Activated CD4-positive, alpha-beta T cell treated with anti-CD3 and anti-CD28 coated beads for 36 hours (primary cell): ENCODE measurements around the gene LSG1. TPM values are rescaled to one million over a fixed set of nuclear protein-coding genes. Genes with fewer than 3 reads are reported as not detected.

Source experiments
- ATAC-seq: fragments of 200-7000 bp; cut with Tn5 transposase; one replicate; pipeline ENCODE4 v1.10.0; 2021; ENCODE audit warnings: mild to moderate bottlenecking, moderate library complexity
- CTCF ChIA-PET: fragments of 350-600 bp; sonication (Branson Sonifier 250); formaldehyde crosslinking; loops from one replicate; lab custom pipeline; 2021; ENCODE audit warnings: antibody characterized with exemption; lab: Charles Lee
- POLR2A ChIA-PET: fragments of 350-600 bp; sonication (Branson Sonifier 250); formaldehyde crosslinking; loops from one replicate; lab custom pipeline; 2021; ENCODE audit warnings: antibody characterized with exemption, inconsistent platforms; lab: Charles Lee
- DNase-seq: peaks from one replicate; pipeline ENCODE4 v3.0.0-alpha.2; 2020
- H3K27ac Mint-ChIP-seq: one replicate; pipeline ENCODE4 v1.8.0; 2021; ENCODE audit warnings: mixed read lengths
- H3K27me3 Mint-ChIP-seq: one replicate; pipeline ENCODE4 v1.8.0; 2021; ENCODE audit warnings: mixed read lengths
- H3K36me3 Mint-ChIP-seq: one replicate; pipeline ENCODE4 v1.8.0; 2021; ENCODE audit warnings: low read depth, mixed read lengths
- H3K4me1 Mint-ChIP-seq: one replicate; pipeline ENCODE4 v1.8.0; 2021; ENCODE audit warnings: mixed read lengths
- H3K4me3 Mint-ChIP-seq: one replicate; pipeline ENCODE4 v1.8.0; 2021; ENCODE audit warnings: mild to moderate bottlenecking, moderate library complexity, mixed read lengths
- H3K9me3 Mint-ChIP-seq: one replicate; pipeline ENCODE4 v1.8.0; 2021; ENCODE audit warnings: low read depth, mixed read lengths
- intact Hi-C, 2 experiments: fragments of 100-400 bp; cut with DNase I in 1 of 2; cut with micrococcal nuclease in 1 of 2; formaldehyde crosslinking; loops; one replicate each; pipeline versions ENCODE4 v1.14.2 to v1.15.1; 2022 to 2024; cut with DNase I, micrococcal nuclease
- total RNA-seq, 2 experiments: library from RNA; stranded (reverse); gene quantifications; one replicate each; pipeline ENCODE4 v1.2.3, GENCODE V29; 2021

Gene LSG1
- total RNA-seq, 2 experiments from 2014 or later, result 41.4 to 43.9 TPM

- ChIA-PET POLR2A (no interaction called here), CTCF (interaction anchor here (0.7 to 10.8 kb wide), 3 partner anchors 9 to 447 kb away, joined by 3 to 156 read pairs (median 4); partner anchors contain the start of gene FAM43A)
- no peak overlapping the region for H3K27ac Mint-ChIP-seq
- H3K4me3 Mint-ChIP-seq, result no peak overlapping the region
- no peaks in the 10 kb centered on the region for H3K9me3 Mint-ChIP-seq
- peaks cover 33% of the 10 kb centered on the region for H3K4me1 Mint-ChIP-seq
- intact Hi-C loops, result no loop called here
- no peaks in the 10 kb centered on the region for H3K36me3 Mint-ChIP-seq
- ATAC-seq (no peak), DNase-seq (no peak)
- H3K27me3 Mint-ChIP-seq, result peaks cover 18% of the 10 kb centered on the region
These were observed 4.5 kb upstream of the LSG1 start for GRCh38 chr3:194676471-194676870.

- CTCF ChIA-PET, result interaction anchor here (1.3 to 10.8 kb wide), 3 partner anchors 10 to 596 kb away, joined by 5 to 156 read pairs (median 6); partner anchors contain the start of genes FAM43A and XXYLT1
- Mint-ChIP-seq H3K4me3 (peak overlapping the region; percentile 41), H3K4me1 (peaks cover 40% of the 10 kb centered on the region), H3K27ac (peak overlapping the region; percentile 76), H3K36me3 (no peaks in the 10 kb centered on the region), H3K27me3 (peaks cover 11% of the 10 kb centered on the region), H3K9me3 (no peaks in the 10 kb centered on the region)
- POLR2A ChIA-PET, result interaction anchor here (0.6 to 1.4 kb wide), 2 partner anchors 12 to 152 kb away, joined by 3 to 7 read pairs; no protein-coding TSS in a partner anchor
- no peak for DNase-seq
- intact Hi-C loops, result loop anchor here (1.0 kb wide), 3 partner anchors 10 to 454 kb away; partner anchors contain the start of gene FAM43A (in 2 of the 2)
- ATAC-seq, result peak; percentile 54
These were observed 3.7 kb upstream of the LSG1 start for GRCh38 chr3:194675680-194676079.

- ATAC-seq (peak; percentile 65), DNase-seq (peak; percentile 85)
- H3K4me1 Mint-ChIP-seq, result peaks cover 44% of the 10 kb centered on the region
- no peaks in the 10 kb centered on the region for H3K36me3 Mint-ChIP-seq
- CTCF ChIA-PET, result interaction anchor here (1.3 to 10.8 kb wide), 3 partner anchors 11 to 596 kb away, joined by 5 to 156 read pairs (median 6); partner anchors contain the start of genes FAM43A and XXYLT1
- POLR2A ChIA-PET, result interaction anchor here (0.6 to 1.4 kb wide), 2 partner anchors 12 to 151 kb away, joined by 3 to 7 read pairs; no protein-coding TSS in a partner anchor
- intact Hi-C loops, result loop anchor here (1.0 kb wide), 3 partner anchors 10 to 454 kb away; partner anchors contain the start of gene FAM43A (in 2 of the 2)
- peak overlapping the region; percentile 41 for H3K4me3 Mint-ChIP-seq
- H3K27me3 Mint-ChIP-seq, result peaks cover 11% of the 10 kb centered on the region
- H3K9me3 Mint-ChIP-seq, result no peaks in the 10 kb centered on the region
- peak overlapping the region; percentile 76 for H3K27ac Mint-ChIP-seq
These were observed 3.2 kb upstream of the LSG1 start for GRCh38 chr3:194675081-194675640.

GRCh38 chr3:194673761-194674160 is 1.8 kb upstream of the LSG1 start:
- H3K4me3 Mint-ChIP-seq, result no peak overlapping the region
- intact Hi-C loops, result loop anchor here (5.0 kb wide), 4 partner anchors 186 to 1234 kb away; partner anchors contain the start of genes ATP13A3 (in 1 of the 2), HES1 (in 1 of the 2), PPP1R2 (in 1 of the 2) and TNK2 (in 1 of the 2)
- peak overlapping the region; percentile 7 for H3K27ac Mint-ChIP-seq
- ATAC-seq, result no peak
- peaks cover 11% of the 10 kb centered on the region for H3K27me3 Mint-ChIP-seq
- no peak for DNase-seq
- POLR2A ChIA-PET, result interaction anchor here (0.6 kb wide), 1 partner anchor 39 kb away, joined by 3 read pairs; no protein-coding TSS in a partner anchor
- H3K36me3 Mint-ChIP-seq, result peaks cover 8% of the 10 kb centered on the region
- CTCF ChIA-PET, result interaction anchor here (0.7 to 10.8 kb wide), 4 partner anchors 12 to 588 kb away, joined by 3 to 156 read pairs (median 8); partner anchors contain the start of gene FAM43A
- H3K4me1 Mint-ChIP-seq, result peaks cover 52% of the 10 kb centered on the region
- H3K9me3 Mint-ChIP-seq, result no peaks in the 10 kb centered on the region

GRCh38 chr3:194672876-194673275 is 885 bp upstream of the LSG1 start:
- ChIA-PET POLR2A (interaction anchor here (0.6 to 0.8 kb wide), 3 partner anchors 7 to 38 kb away, joined by 3 to 4 read pairs (median 3); no protein-coding TSS in a partner anchor), CTCF (interaction anchor here (0.6 to 10.8 kb wide), 20 partner anchors 12 to 846 kb away, joined by 3 to 156 read pairs (median 5); partner anchors contain the start of genes FAM43A and XXYLT1)
- Mint-ChIP-seq H3K4me3 (peak overlapping the region; percentile 100), H3K36me3 (peaks cover 13% of the 10 kb centered on the region), H3K27ac (peak overlapping the region; percentile 96), H3K4me1 (peaks cover 58% of the 10 kb centered on the region), H3K9me3 (no peaks in the 10 kb centered on the region), H3K27me3 (peaks cover 10% of the 10 kb centered on the region)
- intact Hi-C loops, result loop anchor here (1.0 to 5.0 kb wide), 10 partner anchors 90 to 1234 kb away; partner anchors contain the start of genes ACAP2 (in 1 of the 2), ATP13A3 (in 1 of the 2), HES1 (in 1 of the 2) and PPP1R2 (in 1 of the 2)
- ATAC-seq, result no peak
- no peak for DNase-seq

- intact Hi-C loops, result loop anchor here (1.0 to 5.0 kb wide), 6 partner anchors 184 to 1236 kb away; partner anchors contain the start of genes ATP13A3 (in 1 of the 2), HES1 (in 1 of the 2), PPP1R2 (in 1 of the 2) and TNK2 (in 1 of the 2)
- peaks cover 20% of the 10 kb centered on the region for H3K36me3 Mint-ChIP-seq
- CTCF ChIA-PET, result interaction anchor here (0.6 to 10.8 kb wide), 35 partner anchors 11 to 871 kb away, joined by 3 to 156 read pairs (median 4); partner anchors contain the start of genes FAM43A, PPP1R2, TMEM44 and XXYLT1
These were observed 486 bp downstream of the LSG1 start for GRCh38 chr3:194671511-194671899.

GRCh38 chr3:194667363-194667762 is 4.6 kb downstream of the LSG1 start:
- DNase-seq, result no peak
- ChIA-PET POLR2A (no interaction called here), CTCF (interaction anchor here (0.6 to 10.8 kb wide), 6 partner anchors 18 to 304 kb away, joined by 3 to 156 read pairs (median 4); partner anchors contain the start of gene FAM43A)
- no peaks in the 10 kb centered on the region for H3K9me3 Mint-ChIP-seq
- H3K4me3 Mint-ChIP-seq, result no peak overlapping the region
- intact Hi-C loops, result no loop called here
- peak overlapping the region; percentile 48 for H3K27ac Mint-ChIP-seq
- no peak for ATAC-seq
- H3K27me3 Mint-ChIP-seq, result no peaks in the 10 kb centered on the region
- peaks cover 39% of the 10 kb centered on the region for H3K4me1 Mint-ChIP-seq
- peaks cover 42% of the 10 kb centered on the region for H3K36me3 Mint-ChIP-seq

More at GRCh38 chr3:194671511-194671899, 486 bp downstream of the LSG1 start:
- peak overlapping the region; percentile 100 for H3K4me3 Mint-ChIP-seq
- POLR2A ChIA-PET, result interaction anchor here (0.6 to 1.0 kb wide), 3 partner anchors 10 to 87 kb away, joined by 3 read pairs; no protein-coding TSS in a partner anchor
- no peaks in the 10 kb centered on the region for H3K9me3 Mint-ChIP-seq
- ATAC-seq, result no peak
- peaks cover 57% of the 10 kb centered on the region for H3K4me1 Mint-ChIP-seq
- peak; percentile 44 for DNase-seq
- H3K27ac Mint-ChIP-seq, result peak overlapping the region; percentile 96
- peaks cover 2% of the 10 kb centered on the region for H3K27me3 Mint-ChIP-seq

GRCh38 chr3:194664857-194665256 is 7.1 kb downstream of the LSG1 start:
- intact Hi-C loops, result no loop called here
- Mint-ChIP-seq H3K27ac (no peak overlapping the region), H3K4me1 (peaks cover 34% of the 10 kb centered on the region), H3K4me3 (no peak overlapping the region), H3K36me3 (peaks cover 46% of the 10 kb centered on the region), H3K9me3 (no peaks in the 10 kb centered on the region), H3K27me3 (no peaks in the 10 kb centered on the region)
- DNase-seq (no peak), ATAC-seq (no peak)
- ChIA-PET CTCF (interaction anchor here (2.6 kb wide), 1 partner anchor 18 kb away, joined by 8 read pairs; no protein-coding TSS in a partner anchor), POLR2A (no interaction called here)

GRCh38 chr3:194661946-194662345 is 10.0 kb downstream of the LSG1 start:
- no peak overlapping the region for H3K27ac Mint-ChIP-seq
- intact Hi-C loops, result no loop called here
- H3K9me3 Mint-ChIP-seq, result no peaks in the 10 kb centered on the region

GRCh38 chr3:194661374-194661773 is 10.6 kb downstream of the LSG1 start:
- Mint-ChIP-seq H3K36me3 (peaks cover 49% of the 10 kb centered on the region), H3K4me1 (peaks cover 23% of the 10 kb centered on the region), H3K4me3 (no peak overlapping the region), H3K27me3 (no peaks in the 10 kb centered on the region), H3K9me3 (no peaks in the 10 kb centered on the region), H3K27ac (no peak overlapping the region)
- ChIA-PET CTCF (interaction anchor here (0.5 to 5.3 kb wide), 3 partner anchors 10 to 268 kb away, joined by 3 to 44 read pairs (median 3); partner anchors contain the start of gene LSG1), POLR2A (interaction anchor here (0.7 kb wide), 1 partner anchor 10 kb away, joined by 3 read pairs; no protein-coding TSS in a partner anchor)
- no peak for DNase-seq
- no peak for ATAC-seq
- intact Hi-C loops, result no loop called here

More at GRCh38 chr3:194661946-194662345, 10.0 kb downstream of the LSG1 start:
- H3K36me3 Mint-ChIP-seq, result peaks cover 49% of the 10 kb centered on the region
- ATAC-seq, result no peak
- H3K4me1 Mint-ChIP-seq, result peaks cover 23% of the 10 kb centered on the region
- no peak overlapping the region for H3K4me3 Mint-ChIP-seq
- CTCF ChIA-PET, result interaction anchor here (5.3 kb wide), 1 partner anchor 9 kb away, joined by 44 read pairs; the partner anchor contains the start of gene LSG1
- POLR2A ChIA-PET, result interaction anchor here (0.7 kb wide), 1 partner anchor 9 kb away, joined by 3 read pairs; no protein-coding TSS in a partner anchor
- H3K27me3 Mint-ChIP-seq, result no peaks in the 10 kb centered on the region
- no peak for DNase-seq
